ENCODE measurements around the gene CTSD.
"Not testable (repeated sequence)": the region's sequence is repeated elsewhere in the genome, so short reads cannot be mapped to it uniquely, and the experiment has no call there.

CTSD gene

GRCh38 chr11:1763796-1764661 is at the start of gene CTSD:
TSS of gene CTSD (minus strand) at chr11:1763927. CDS start at chr11:1763859, 68 bp downstream.
- no peak for FAIRE-seq

- FAIRE-seq: not testable (repeated sequence)
Measured at GRCh38 chr11:1813356-1813755, 49.6 kb upstream of the CTSD start.

- no peak for FAIRE-seq
Measured at GRCh38 chr11:1812801-1813200, 49.1 kb upstream of the CTSD start.

GRCh38 chr11:1812274-1812673 is 48.5 kb upstream of the CTSD start:
- FAIRE-seq: no peak

- no peak for FAIRE-seq
Measured at GRCh38 chr11:1810761-1811160, 47.0 kb upstream of the CTSD start.

- no peak for FAIRE-seq
Measured at GRCh38 chr11:1807264-1807995, 43.7 kb upstream of the CTSD start.

GRCh38 chr11:1805525-1805924 is 41.8 kb upstream of the CTSD start:
- no peak for FAIRE-seq

- not testable (repeated sequence) for FAIRE-seq
Measured at GRCh38 chr11:1803835-1804519, 40.2 kb upstream of the CTSD start.

GRCh38 chr11:1803246-1803645 is 39.5 kb upstream of the CTSD start:
- no peak for FAIRE-seq

GRCh38 chr11:1797391-1798125 is 33.8 kb upstream of the CTSD start:
- FAIRE-seq: no peak

GRCh38 chr11:1796413-1797011 is 32.8 kb upstream of the CTSD start:
- FAIRE-seq: no peak

- FAIRE-seq: no peak
Measured at GRCh38 chr11:1793081-1793480, 29.4 kb upstream of the CTSD start.

- no peak for FAIRE-seq
Measured at GRCh38 chr11:1792461-1792860, 28.7 kb upstream of the CTSD start.

- no peak for FAIRE-seq
Measured at GRCh38 chr11:1791912-1792311, 28.2 kb upstream of the CTSD start.

- no peak for FAIRE-seq
Measured at GRCh38 chr11:1786466-1786865, 22.7 kb upstream of the CTSD start.

- FAIRE-seq: no peak
Measured at GRCh38 chr11:1785749-1786413, 22.2 kb upstream of the CTSD start.

- FAIRE-seq: no peak
Measured at GRCh38 chr11:1784761-1785650, 21.3 kb upstream of the CTSD start.

GRCh38 chr11:1783725-1784529 is 20.2 kb upstream of the CTSD start:
- FAIRE-seq: no peak

- no peak for FAIRE-seq
Measured at GRCh38 chr11:1782831-1783724, 19.4 kb upstream of the CTSD start.

Measured in islet of Langerhans (tissue), 1 donor.